Measurements from ENCODE around the gene BACH1.

BACH1 gene

GRCh38 chr21:29305561-29305960 is 6.8 kb downstream of the BACH1 start:
- no peaks in the 10 kb centered on the region for H3K27me3 ChIP-seq (ENCODE audit: control insufficient read depth, low read length)
- H3K36me3 ChIP-seq (ENCODE audit: control insufficient read depth, low read length), result peaks cover 18% of the 10 kb centered on the region
- TF ChIP-seq, protein P1, sequence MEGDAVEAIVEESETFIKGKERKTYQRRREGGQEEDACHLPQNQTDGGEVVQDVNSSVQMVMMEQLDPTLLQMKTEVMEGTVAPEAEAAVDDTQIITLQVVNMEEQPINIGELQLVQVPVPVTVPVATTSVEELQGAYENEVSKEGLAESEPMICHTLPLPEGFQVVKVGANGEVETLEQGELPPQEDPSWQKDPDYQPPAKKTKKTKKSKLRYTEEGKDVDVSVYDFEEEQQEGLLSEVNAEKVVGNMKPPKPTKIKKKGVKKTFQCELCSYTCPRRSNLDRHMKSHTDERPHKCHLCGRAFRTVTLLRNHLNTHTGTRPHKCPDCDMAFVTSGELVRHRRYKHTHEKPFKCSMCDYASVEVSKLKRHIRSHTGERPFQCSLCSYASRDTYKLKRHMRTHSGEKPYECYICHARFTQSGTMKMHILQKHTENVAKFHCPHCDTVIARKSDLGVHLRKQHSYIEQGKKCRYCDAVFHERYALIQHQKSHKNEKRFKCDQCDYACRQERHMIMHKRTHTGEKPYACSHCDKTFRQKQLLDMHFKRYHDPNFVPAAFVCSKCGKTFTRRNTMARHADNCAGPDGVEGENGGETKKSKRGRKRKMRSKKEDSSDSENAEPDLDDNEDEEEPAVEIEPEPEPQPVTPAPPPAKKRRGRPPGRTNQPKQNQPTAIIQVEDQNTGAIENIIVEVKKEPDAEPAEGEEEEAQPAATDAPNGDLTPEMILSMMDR (IDR thresholded peaks at IDR 0.05; ENCODE audit: low read depth, low read length, poor library complexity, severe bottlenecking), result no peak
- no peak for TF ChIP-seq EZH2phosphoT487 (IDR thresholded peaks at IDR 0.05; ENCODE audit: borderline replicate concordance, low read length)
- H3K9me3 ChIP-seq (ENCODE audit: control insufficient read depth, insufficient read depth, low read length), result no peaks in the 10 kb centered on the region
- H3K79me2 ChIP-seq (ENCODE audit: control insufficient read depth, low read length), result peaks cover 98% of the 10 kb centered on the region
- peaks cover 16% of the 10 kb centered on the region; the same call in 1 of the 2 replicates for H4K20me1 ChIP-seq (ENCODE audit: control insufficient read depth, insufficient read depth, low read depth, low read length)
- H3K9me2 ChIP-seq (replicated peaks; ENCODE audit: control insufficient read depth, low read length), result no peaks in the 10 kb centered on the region
- H3K4me2 ChIP-seq (ENCODE audit: low read length), result peak overlapping the region; percentile 78
- H3K4me3 ChIP-seq (ENCODE audit: low read length), result peak overlapping the region; percentile 20; the same call in 1 of the 2 replicates
- H3K4me1 ChIP-seq (ENCODE audit: control insufficient read depth, low read length), result peaks cover 95% of the 10 kb centered on the region
- H3K27ac ChIP-seq (ENCODE audit: low read depth, low read length), result peak overlapping the region; percentile 14; the same call in 1 of the 2 replicates
- peaks cover 20% of the 10 kb centered on the region for H3F3A ChIP-seq (ENCODE audit: control insufficient read depth, insufficient read depth)

GRCh38 chr21:29306920-29307319 is 8.2 kb downstream of the BACH1 start:
- Histone ChIP-seq H4K20me1 (ENCODE audit: control insufficient read depth, insufficient read depth, low read depth, low read length) (peaks cover 10% of the 10 kb centered on the region; the same call in 1 of the 2 replicates), H3K4me1 (ENCODE audit: control insufficient read depth, low read length) (peaks cover 82% of the 10 kb centered on the region), H3K79me2 (ENCODE audit: control insufficient read depth, low read length) (peaks cover 98% of the 10 kb centered on the region), H3K36me3 (ENCODE audit: control insufficient read depth, low read length) (peaks cover 22% of the 10 kb centered on the region), H3K27me3 (ENCODE audit: control insufficient read depth, low read length) (no peaks in the 10 kb centered on the region), H3K4me3 (ENCODE audit: low read length) (peak overlapping the region; percentile 63), H3K4me2 (ENCODE audit: low read length) (peak overlapping the region; percentile 78), H3K27ac (ENCODE audit: low read depth, low read length) (peak overlapping the region; percentile 89), H3K9me2 (replicated peaks; ENCODE audit: control insufficient read depth, low read length) (no peaks in the 10 kb centered on the region), H3F3A (ENCODE audit: control insufficient read depth, insufficient read depth) (peaks cover 20% of the 10 kb centered on the region), H3K9me3 (ENCODE audit: control insufficient read depth, insufficient read depth, low read length) (no peaks in the 10 kb centered on the region)
- no peak for TF ChIP-seq EZH2phosphoT487 (IDR thresholded peaks at IDR 0.05; ENCODE audit: borderline replicate concordance, low read length)
- TF ChIP-seq, protein P1 (IDR thresholded peaks at IDR 0.05; ENCODE audit: low read depth, low read length, poor library complexity, severe bottlenecking), result no peak

DNA sequence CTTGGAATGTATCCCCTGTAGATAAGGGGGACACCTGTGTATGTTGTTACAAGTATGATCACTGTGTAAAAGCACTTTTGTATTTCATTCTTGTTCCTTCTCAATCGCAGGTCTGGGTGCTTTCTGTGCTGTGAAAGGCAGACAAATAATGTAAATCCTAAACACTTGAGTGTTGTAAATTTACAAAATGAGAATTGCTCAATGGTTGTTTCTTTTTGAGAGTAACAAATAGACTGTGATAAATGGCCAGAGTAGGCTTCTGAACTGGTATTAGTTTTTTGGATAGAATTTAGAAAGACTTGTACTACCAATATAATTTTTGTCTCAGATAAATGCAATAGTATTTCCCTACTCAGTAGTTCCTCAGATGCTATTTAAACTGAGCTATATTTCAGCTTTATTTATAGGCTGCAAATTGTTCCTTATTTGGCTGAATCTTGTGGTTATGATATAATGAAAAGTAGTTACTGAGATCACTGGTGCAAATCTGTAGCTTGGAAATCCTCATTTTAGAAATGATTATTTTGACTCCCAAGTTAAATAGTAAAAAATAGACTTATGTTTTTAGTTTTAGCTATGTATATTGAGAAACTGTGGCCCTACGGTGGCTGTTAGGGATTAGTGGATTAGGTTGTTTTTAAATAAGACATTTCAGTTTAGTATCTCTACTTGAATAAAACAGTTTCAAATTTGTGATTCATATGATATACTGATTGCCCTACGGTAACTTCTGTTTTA is 9.2 kb downstream of the BACH1 start:
- Histone ChIP-seq H3K4me3 (ENCODE audit: low read length) (peak overlapping the region; percentile 63), H3K9me3 (ENCODE audit: control insufficient read depth, insufficient read depth, low read length) (no peaks in the 10 kb centered on the region), H3K4me1 (ENCODE audit: control insufficient read depth, low read length) (peaks cover 72% of the 10 kb centered on the region), H3K79me2 (ENCODE audit: control insufficient read depth, low read length) (peaks cover 98% of the 10 kb centered on the region), H3F3A (ENCODE audit: control insufficient read depth, insufficient read depth) (peaks cover 20% of the 10 kb centered on the region), H3K27ac (ENCODE audit: low read depth, low read length) (peak overlapping the region; percentile 89), H3K27me3 (ENCODE audit: control insufficient read depth, low read length) (no peaks in the 10 kb centered on the region), H3K36me3 (ENCODE audit: control insufficient read depth, low read length) (peaks cover 22% of the 10 kb centered on the region), H3K9me2 (replicated peaks; ENCODE audit: control insufficient read depth, low read length) (no peaks in the 10 kb centered on the region), H4K20me1 (ENCODE audit: control insufficient read depth, insufficient read depth, low read depth, low read length) (peaks cover 10% of the 10 kb centered on the region; the same call in 1 of the 2 replicates), H3K4me2 (ENCODE audit: low read length) (peak overlapping the region; percentile 78)
- TF ChIP-seq EZH2phosphoT487 (IDR thresholded peaks at IDR 0.05; ENCODE audit: borderline replicate concordance, low read length), result no peak
- TF ChIP-seq, protein P1 (IDR thresholded peaks at IDR 0.05; ENCODE audit: low read depth, low read length, poor library complexity, severe bottlenecking), result no peak
